ENCODE measurements around the gene MAEA. TPM values are rescaled to one million over a fixed set of nuclear protein-coding genes. Genes with fewer than 3 reads are reported as not detected.

MAEA gene
- total RNA-seq, 4 donors from 2014 or later, result 47.2 to 62.1 (median 53.9) TPM

GRCh38 chr4:1245481-1246051, 44.1 kb upstream of the MAEA start:
- Histone ChIP-seq H3K27ac (peak overlapping the region in 3 of 4 donors; percentile 98 to 99 (median 98)), H3K4me1 (peaks cover 9 to 84% (median 52%) of the 10 kb centered on the region in 3 donors), H3K27me3 (no peaks in the 10 kb centered on the region), H3K9me3 (no peaks in the 10 kb centered on the region), H3K4me3 (peak overlapping the region in 1 of 2 donors; percentile 95), H3K36me3 (peaks cover 0 to 12% of the 10 kb centered on the region in 2 donors)
- ATAC-seq, result no peak
- WGBS, 2 donors (ENCODE audit: low coverage in 1 of 2), result 79 to 85% methylated on average over 10 to 12 of the region's 26 CpGs
- no peak for TF ChIP-seq EP300 (IDR thresholded peaks at IDR 0.05)
- no peak for TF ChIP-seq POLR2AphosphoS5 (IDR thresholded peaks at IDR 0.05)
- TF ChIP-seq, protein P1, sequence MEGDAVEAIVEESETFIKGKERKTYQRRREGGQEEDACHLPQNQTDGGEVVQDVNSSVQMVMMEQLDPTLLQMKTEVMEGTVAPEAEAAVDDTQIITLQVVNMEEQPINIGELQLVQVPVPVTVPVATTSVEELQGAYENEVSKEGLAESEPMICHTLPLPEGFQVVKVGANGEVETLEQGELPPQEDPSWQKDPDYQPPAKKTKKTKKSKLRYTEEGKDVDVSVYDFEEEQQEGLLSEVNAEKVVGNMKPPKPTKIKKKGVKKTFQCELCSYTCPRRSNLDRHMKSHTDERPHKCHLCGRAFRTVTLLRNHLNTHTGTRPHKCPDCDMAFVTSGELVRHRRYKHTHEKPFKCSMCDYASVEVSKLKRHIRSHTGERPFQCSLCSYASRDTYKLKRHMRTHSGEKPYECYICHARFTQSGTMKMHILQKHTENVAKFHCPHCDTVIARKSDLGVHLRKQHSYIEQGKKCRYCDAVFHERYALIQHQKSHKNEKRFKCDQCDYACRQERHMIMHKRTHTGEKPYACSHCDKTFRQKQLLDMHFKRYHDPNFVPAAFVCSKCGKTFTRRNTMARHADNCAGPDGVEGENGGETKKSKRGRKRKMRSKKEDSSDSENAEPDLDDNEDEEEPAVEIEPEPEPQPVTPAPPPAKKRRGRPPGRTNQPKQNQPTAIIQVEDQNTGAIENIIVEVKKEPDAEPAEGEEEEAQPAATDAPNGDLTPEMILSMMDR (IDR thresholded peaks at IDR 0.05), result no peak

DNA sequence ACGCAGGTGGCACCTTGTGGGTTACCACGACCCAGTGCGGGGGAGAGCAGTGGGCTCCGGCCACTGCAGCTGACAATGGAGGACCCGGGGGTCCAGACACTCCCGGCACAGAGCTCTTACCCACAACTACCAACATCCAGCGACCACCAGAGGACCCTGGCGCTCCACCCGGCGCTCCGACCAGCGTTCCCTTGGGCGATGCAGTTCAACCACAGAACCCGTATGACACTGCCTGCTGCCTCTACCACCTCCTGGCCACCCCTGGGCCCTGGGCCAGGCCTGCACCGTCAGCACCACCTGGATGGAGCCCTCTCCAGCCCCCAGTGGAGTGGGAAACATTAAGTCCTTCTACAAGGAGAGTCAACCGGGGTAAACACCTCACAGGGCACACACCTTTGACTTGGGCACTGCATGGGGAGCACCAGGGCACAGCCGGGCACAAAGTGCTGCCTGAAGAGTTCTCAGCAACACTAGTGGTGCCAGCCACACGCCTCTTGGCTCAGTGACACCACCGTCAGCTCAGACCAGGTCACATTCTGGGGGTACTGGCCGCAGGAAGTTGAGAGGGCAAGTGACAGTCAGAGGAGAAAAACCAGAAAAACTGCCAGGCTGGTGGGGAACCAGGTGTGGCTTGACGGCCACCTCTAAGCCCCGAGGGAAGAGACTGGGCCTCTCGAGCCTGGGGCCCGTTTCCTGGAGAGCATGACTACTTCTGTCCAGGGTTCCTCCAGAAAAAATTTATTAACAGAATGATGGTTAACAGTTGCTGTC, 43.4 kb upstream of the MAEA start:
- H3K27me3 ChIP-seq, result no peaks in the 10 kb centered on the region
- TF ChIP-seq, protein P1 (IDR thresholded peaks at IDR 0.05), result no peak
- TF ChIP-seq POLR2A (IDR thresholded peaks at IDR 0.05) (no peak), EP300 (IDR thresholded peaks at IDR 0.05) (no peak), POLR2AphosphoS5 (IDR thresholded peaks at IDR 0.05) (no peak)
- H3K27ac ChIP-seq, result peak overlapping the region in 3 of 4 donors; percentile 98 to 99 (median 98)
- H3K4me1 ChIP-seq, result peaks cover 9 to 84% (median 58%) of the 10 kb centered on the region in 3 donors
- H3K9me3 ChIP-seq, result no peaks in the 10 kb centered on the region
- H3K36me3 ChIP-seq, result peaks cover 0 to 8% of the 10 kb centered on the region in 2 donors
- 6 to 20% methylated on average over 2 to 3 of the region's 24 CpGs for WGBS, 2 donors (ENCODE audit: low coverage in 1 of 2)
- H3K4me3 ChIP-seq, result peak overlapping the region in 1 of 2 donors; percentile 95
- ATAC-seq, result no peak

GRCh38 chr4:1246901-1247863, 42.5 kb upstream of the MAEA start:
- Histone ChIP-seq H3K27me3 (no peaks in the 10 kb centered on the region), H3K4me1 (peaks cover 9 to 81% (median 58%) of the 10 kb centered on the region in 3 donors), H3K9me3 (no peaks in the 10 kb centered on the region), H3K4me3 (peak overlapping the region; percentile 59 to 95), H3K36me3 (peaks cover 0 to 11% of the 10 kb centered on the region in 2 donors), H3K27ac (peak overlapping the region; percentile 76 to 99 (median 98))
- 3% methylated on average over 6 of the region's 48 CpGs; no CpG with 5 or more reads in 1 of the 2 donors for WGBS, 2 donors (ENCODE audit: low coverage in 1 of 2)
- TF ChIP-seq, protein P1 (IDR thresholded peaks at IDR 0.05), result no peak
- TF ChIP-seq EP300 (IDR thresholded peaks at IDR 0.05) (no peak), POLR2AphosphoS5 (IDR thresholded peaks at IDR 0.05) (no peak), POLR2A (IDR thresholded peaks at IDR 0.05) (no peak)
- no peak for ATAC-seq

GRCh38 chr4:1247864-1248244, 41.8 kb upstream of the MAEA start:
- Histone ChIP-seq H3K9me3 (no peaks in the 10 kb centered on the region), H3K36me3 (peaks cover 0 to 11% of the 10 kb centered on the region in 2 donors), H3K4me3 (peak overlapping the region; percentile 59 to 95), H3K4me1 (peaks cover 9 to 79% (median 58%) of the 10 kb centered on the region in 3 donors), H3K27me3 (no peaks in the 10 kb centered on the region), H3K27ac (peak overlapping the region; percentile 76 to 99 (median 98))
- TF ChIP-seq, protein P1 (IDR thresholded peaks at IDR 0.05), result no peak
- no peak for TF ChIP-seq POLR2A (IDR thresholded peaks at IDR 0.05)
- no peak for TF ChIP-seq POLR2AphosphoS5 (IDR thresholded peaks at IDR 0.05)
- TF ChIP-seq EP300 (IDR thresholded peaks at IDR 0.05), result no peak
- no CpG with 5 or more reads among the region's 40 CpGs for WGBS, 2 donors (ENCODE audit: low coverage in 1 of 2)
- no peak for ATAC-seq
